ENCODE data around the gene NLGN2.
A peak's percentile ranks its signal among the peaks of the same experiment; 100 is the strongest.

Gene NLGN2

DNA sequence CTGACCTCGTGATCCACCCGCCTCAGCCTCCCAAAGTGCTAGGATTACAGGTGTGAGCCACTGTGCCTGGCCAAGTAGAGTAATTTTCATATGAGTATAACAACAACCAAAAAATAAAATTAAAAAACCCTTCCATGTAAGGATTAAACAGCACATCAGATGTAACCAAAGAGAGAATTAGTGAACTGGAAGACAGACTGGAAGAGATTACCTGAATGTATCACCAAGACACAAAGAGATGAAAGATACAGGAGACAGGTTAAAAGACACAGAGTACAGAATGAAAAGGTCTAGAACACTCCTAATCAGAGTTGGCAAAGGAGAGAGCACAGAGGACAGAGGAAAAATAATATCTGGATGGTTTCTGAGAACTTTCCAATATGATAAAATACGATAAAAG is 28.5 kb upstream of the NLGN2 start:
- DNase-seq (ENCODE audit: insufficient read length, low spot score) (no peak), FAIRE-seq (no peak)
- TF ChIP-seq PAX5 (IDR thresholded peaks at IDR 0.05; ENCODE audit: insufficient read depth, low read length, severe bottlenecking) = no peak
- TF ChIP-seq TAF1 (IDR thresholded peaks at IDR 0.05; ENCODE audit: low read depth, low read length) = no peak
- TF ChIP-seq POLR2AphosphoS5 (IDR thresholded peaks at IDR 0.05; ENCODE audit: low read depth, low read length) = no peak
- no peak for TF ChIP-seq SPI1 (IDR thresholded peaks at IDR 0.05; ENCODE audit: low read depth, low read length)
- TF ChIP-seq POLR2A (IDR thresholded peaks at IDR 0.05; ENCODE audit: low read depth, low read length) = no peak
- no peak for TF ChIP-seq POU2F2 (IDR thresholded peaks at IDR 0.05; ENCODE audit: low read depth, low read length)

DNA sequence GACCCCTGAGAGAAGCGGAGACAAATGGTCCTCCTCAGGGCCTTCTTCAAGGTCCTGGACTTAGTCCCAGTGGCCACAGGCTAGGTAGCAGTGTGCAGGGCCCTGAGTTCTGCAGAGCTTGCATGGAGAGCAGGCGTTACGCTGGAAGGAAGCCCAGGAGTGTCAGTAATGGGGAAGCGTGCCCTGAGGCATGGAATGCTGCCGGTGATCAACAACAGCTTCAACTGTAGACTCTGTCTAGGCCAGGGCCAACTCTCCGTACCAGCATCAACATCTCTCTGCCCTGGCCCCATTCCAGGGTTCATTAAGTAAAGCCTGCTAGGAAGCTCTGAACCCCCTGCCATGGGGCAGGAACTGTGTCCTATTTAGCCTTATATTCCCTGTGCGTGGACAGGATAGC is 27.3 kb upstream of the NLGN2 start:
- TF ChIP-seq POLR2A (IDR thresholded peaks at IDR 0.05; ENCODE audit: low read depth, low read length) = no peak
- no peak for TF ChIP-seq POLR2AphosphoS5 (IDR thresholded peaks at IDR 0.05; ENCODE audit: low read depth, low read length)
- no peak for TF ChIP-seq POU2F2 (IDR thresholded peaks at IDR 0.05; ENCODE audit: low read depth, low read length)
- TF ChIP-seq TAF1 (IDR thresholded peaks at IDR 0.05; ENCODE audit: low read depth, low read length) = no peak
- no peak for TF ChIP-seq SPI1 (IDR thresholded peaks at IDR 0.05; ENCODE audit: low read depth, low read length)
- no peak for TF ChIP-seq PAX5 (IDR thresholded peaks at IDR 0.05; ENCODE audit: insufficient read depth, low read length, severe bottlenecking)
- DNase-seq (ENCODE audit: insufficient read length, low spot score) (no peak), FAIRE-seq (no peak)

DNA sequence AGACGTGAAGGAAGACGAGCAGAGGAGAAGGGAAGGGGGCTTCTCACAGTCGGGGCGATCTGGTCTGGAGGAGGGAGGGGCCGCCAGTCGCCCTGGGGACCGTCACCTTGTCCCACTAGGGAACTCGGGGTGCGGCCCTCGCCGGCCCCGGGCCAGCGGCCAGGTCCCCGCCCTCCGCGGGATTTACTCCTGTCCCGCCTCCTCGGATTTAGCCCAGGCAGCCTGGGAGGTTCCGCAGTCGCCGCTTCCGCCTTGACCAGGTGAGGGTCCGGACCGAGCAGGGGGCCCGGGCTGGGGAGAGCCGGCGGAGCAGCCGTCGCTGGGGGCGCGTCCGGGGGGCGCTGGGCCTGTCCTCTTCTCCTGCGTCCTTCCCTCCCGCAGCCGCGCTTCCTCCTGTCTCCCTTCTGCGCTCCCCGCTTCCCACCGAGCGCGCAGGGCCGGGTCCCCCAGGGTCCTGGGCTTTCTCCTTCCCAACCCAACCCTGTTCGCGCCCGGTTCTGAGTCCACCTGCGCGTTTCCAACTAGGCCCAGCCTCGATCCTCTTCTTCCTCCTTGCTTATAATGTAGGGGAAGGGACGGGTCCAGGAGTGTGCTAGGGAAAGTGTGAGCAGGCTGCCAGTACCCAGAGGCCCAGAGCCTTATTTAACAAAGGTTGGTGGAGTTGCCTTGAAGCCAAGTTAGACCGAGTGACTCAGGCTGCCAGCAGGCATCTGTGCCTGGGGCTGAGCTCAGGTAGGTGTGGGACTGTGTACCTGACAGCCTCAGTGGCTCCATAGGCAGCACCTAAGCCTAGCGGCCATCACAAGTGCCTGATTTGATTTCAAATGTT is 26.6 kb upstream of the NLGN2 start, which contains the start of gene TNK1:
TNK1 (plus strand) TSS at position 235 of the 829 bp plus-strand sequence. CDS start 1,838 bp downstream, outside the sequence.
- FAIRE-seq (no peak), DNase-seq (ENCODE audit: insufficient read length, low spot score) (no peak)
- no peak for TF ChIP-seq POLR2AphosphoS5 (IDR thresholded peaks at IDR 0.05; ENCODE audit: low read depth, low read length)
- no peak for TF ChIP-seq POLR2A (IDR thresholded peaks at IDR 0.05; ENCODE audit: low read depth, low read length)
- no peak for TF ChIP-seq POU2F2 (IDR thresholded peaks at IDR 0.05; ENCODE audit: low read depth, low read length)
- no peak for TF ChIP-seq PAX5 (IDR thresholded peaks at IDR 0.05; ENCODE audit: insufficient read depth, low read length, severe bottlenecking)
- TF ChIP-seq SPI1 (IDR thresholded peaks at IDR 0.05; ENCODE audit: low read depth, low read length) = no peak
- no peak for TF ChIP-seq TAF1 (IDR thresholded peaks at IDR 0.05; ENCODE audit: low read depth, low read length)

DNA sequence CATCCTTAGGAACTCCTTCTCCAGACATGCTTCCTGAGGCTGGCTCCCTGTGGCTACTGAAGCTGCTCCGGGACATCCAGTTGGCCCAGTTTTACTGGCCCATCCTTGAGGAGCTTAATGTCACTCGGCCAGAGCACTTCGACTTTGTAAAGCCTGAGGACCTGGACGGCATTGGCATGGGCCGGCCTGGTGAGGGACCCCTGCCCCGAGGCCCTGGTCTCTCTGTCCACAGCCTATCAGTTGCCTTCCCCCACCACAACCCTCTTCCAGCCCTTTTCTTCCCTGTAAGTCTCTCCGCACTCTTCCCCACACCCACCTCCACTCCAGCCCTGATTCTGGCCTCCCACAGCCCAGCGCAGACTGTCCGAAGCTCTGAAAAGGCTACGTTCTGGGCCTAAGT is 24.7 kb upstream of the NLGN2 start:
- FAIRE-seq = no peak
- TF ChIP-seq PAX5 (IDR thresholded peaks at IDR 0.05; ENCODE audit: insufficient read depth, low read length, severe bottlenecking) = no peak

DNA sequence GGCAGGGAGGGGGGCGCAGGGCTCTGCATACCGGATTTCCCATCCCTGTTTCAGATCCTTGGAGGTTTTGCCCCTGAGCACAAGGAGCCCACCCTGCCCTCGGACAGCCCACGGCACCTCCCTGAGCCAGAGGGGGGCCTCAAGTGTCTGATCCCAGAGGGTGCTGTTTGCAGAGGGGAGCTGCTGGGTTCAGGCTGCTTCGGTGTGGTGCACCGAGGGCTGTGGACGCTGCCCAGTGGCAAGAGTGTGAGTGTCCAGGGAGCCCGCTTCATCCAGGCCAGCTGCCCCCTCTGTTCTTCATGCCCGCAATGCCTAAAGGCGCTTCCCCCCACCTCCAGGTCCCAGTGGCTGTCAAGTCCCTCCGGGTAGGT is 24.3 kb upstream of the NLGN2 start:
- FAIRE-seq = no peak
- TF ChIP-seq POLR2A (IDR thresholded peaks at IDR 0.05; ENCODE audit: low read depth, low read length) = no peak
- TF ChIP-seq POU2F2 (IDR thresholded peaks at IDR 0.05; ENCODE audit: low read depth, low read length) = no peak
- no peak for TF ChIP-seq SPI1 (IDR thresholded peaks at IDR 0.05; ENCODE audit: low read depth, low read length)
- no peak for TF ChIP-seq POLR2AphosphoS5 (IDR thresholded peaks at IDR 0.05; ENCODE audit: low read depth, low read length)
- no peak for TF ChIP-seq TAF1 (IDR thresholded peaks at IDR 0.05; ENCODE audit: low read depth, low read length)
- no peak for TF ChIP-seq PAX5 (IDR thresholded peaks at IDR 0.05; ENCODE audit: insufficient read depth, low read length, severe bottlenecking)
- no peak for DNase-seq (ENCODE audit: insufficient read length, low spot score)

More for the DNA sequence above, 24.7 kb upstream of the NLGN2 start:
- no peak for DNase-seq (ENCODE audit: insufficient read length, low spot score)

DNA sequence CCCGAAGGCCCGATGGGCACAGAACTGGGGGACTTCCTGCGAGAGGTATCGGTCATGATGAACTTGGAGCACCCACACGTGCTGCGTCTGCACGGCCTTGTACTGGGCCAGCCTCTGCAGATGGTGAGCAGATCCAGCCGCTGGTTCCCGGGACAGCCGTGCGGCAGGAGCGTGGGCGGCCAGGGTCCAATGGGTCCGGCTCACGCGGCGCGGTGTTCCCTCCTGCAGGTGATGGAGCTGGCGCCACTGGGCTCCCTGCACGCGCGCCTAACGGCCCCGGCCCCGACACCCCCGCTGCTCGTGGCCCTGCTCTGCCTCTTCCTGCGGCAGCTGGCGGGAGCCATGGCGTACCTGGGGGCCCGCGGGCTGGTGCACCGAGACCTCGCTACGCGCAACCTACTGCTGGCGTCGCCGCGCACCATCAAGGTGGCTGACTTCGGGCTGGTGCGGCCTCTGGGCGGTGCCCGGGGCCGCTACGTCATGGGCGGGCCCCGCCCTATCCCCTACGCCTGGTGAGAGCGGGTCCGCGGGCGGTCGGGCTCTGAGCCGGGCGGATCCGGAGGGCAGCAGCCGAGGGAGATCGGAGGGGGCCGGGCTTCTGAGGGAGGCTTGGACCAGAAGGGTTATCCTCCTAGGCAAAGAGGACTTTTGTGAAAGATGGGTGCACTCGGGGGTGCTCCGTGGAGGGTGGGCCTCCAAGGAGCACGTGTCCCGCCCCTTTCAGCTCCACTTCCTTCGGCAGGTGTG is 23.7 kb upstream of the NLGN2 start:
- FAIRE-seq (peak; percentile 92), DNase-seq (ENCODE audit: insufficient read length, low spot score) (peak; percentile 96)
- TF ChIP-seq POLR2A (IDR thresholded peaks at IDR 0.05; ENCODE audit: low read depth, low read length) = no peak
- no peak for TF ChIP-seq SPI1 (IDR thresholded peaks at IDR 0.05; ENCODE audit: low read depth, low read length)
- no peak for TF ChIP-seq POLR2AphosphoS5 (IDR thresholded peaks at IDR 0.05; ENCODE audit: low read depth, low read length)
- TF ChIP-seq TAF1 (IDR thresholded peaks at IDR 0.05; ENCODE audit: low read depth, low read length) = no peak
- TF ChIP-seq PAX5 (IDR thresholded peaks at IDR 0.05; ENCODE audit: insufficient read depth, low read length, severe bottlenecking) = no peak
- no peak for TF ChIP-seq POU2F2 (IDR thresholded peaks at IDR 0.05; ENCODE audit: low read depth, low read length)

DNA sequence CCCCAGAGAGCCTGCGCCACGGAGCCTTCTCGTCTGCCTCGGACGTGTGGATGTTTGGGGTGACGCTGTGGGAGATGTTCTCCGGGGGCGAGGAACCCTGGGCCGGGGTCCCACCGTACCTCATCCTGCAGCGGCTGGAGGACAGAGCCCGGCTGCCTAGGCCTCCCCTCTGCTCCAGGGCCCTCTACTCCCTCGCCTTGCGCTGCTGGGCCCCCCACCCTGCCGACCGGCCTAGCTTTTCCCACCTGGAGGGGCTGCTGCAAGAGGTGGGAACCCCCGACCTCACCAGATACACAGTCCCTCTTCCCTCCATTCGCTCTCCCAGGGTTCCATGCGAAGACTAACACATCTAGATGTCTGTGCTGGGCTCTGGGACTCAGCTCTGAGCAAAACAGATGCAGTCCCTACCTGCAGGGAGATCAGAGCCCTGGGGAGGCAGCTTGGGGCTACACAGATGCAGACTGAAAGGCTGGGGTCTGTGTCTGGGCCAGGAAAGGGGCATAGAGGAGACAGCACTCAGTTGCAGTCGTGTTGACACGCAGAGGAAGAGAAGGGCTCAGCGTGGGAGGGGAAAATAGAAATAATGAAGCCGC is 23.1 kb upstream of the NLGN2 start:
- FAIRE-seq (no peak), DNase-seq (ENCODE audit: insufficient read length, low spot score) (no peak)
- TF ChIP-seq POLR2AphosphoS5 (IDR thresholded peaks at IDR 0.05; ENCODE audit: low read depth, low read length) = no peak

DNA sequence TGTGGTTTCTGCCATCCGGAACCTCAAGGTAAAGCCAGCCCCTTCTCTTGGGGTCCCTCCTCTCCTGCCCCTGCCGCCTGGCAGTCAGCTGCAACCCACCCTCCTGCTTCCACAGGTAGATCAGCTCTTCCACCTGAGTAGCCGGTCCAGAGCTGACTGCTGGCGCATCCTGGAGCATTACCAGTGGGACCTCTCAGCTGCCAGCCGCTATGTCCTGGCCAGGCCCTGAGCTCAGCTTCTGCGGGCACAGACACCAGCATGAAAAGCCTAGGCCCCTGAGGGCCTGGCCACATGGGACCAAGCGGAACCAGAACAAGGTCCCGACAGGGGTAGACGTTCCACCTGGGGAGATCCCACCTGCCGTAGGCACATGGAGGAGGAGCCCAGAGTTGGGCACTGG is 18.8 kb upstream of the NLGN2 start:
- DNase-seq (ENCODE audit: insufficient read length, low spot score) = no peak
- TF ChIP-seq TAF1 (IDR thresholded peaks at IDR 0.05; ENCODE audit: low read depth, low read length) (no peak), POU2F2 (IDR thresholded peaks at IDR 0.05; ENCODE audit: low read depth, low read length) (no peak), PAX5 (IDR thresholded peaks at IDR 0.05; ENCODE audit: insufficient read depth, low read length, severe bottlenecking) (no peak)
- FAIRE-seq = no peak

DNA sequence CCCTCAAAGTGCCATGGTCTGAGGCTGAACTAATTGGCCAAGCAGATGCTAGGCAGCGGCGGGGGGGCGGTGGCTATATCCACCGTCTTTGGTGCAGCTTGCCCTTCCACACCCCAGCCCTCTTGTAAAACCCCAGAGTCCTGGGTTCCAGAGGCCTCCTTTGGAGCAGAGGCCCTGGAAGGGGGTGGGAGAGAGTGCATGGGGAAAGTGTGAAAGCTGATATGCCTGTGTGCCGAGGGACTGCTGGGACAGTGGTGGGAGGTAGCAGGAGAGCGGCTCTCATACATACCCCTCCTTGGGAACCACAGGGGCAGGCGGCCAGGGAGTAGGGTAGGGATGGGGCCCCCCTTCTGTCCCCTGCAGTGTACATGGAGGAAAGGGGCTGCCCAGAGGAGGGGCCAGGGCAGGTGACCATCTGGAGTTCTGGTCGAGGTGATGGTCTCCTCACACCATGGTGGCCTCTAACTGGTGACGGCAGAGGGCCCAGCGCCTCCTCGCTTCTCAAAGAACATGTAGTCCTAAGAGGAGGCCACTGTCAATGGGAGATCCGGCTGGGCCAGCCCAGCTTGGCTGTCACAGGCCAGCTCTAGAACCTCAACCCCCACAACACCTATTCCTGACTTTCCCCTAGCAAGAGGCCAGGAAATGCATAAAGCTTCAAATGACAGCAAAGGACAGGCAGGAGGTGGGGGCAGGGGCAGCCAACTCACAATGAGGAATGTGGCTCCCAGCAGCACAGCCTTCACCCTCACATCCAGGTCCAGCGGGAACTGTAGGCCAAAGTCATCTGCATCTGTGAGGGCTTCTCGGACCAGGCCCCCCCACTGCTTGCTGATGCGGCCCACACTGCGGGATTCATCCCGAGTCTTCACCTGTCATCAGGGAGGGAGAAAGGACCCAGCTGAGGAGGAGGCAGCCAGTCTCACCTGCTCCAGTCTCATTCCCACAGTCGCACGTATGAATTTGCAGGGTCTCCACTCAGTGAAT is 17.4 kb upstream of the NLGN2 start:
- FAIRE-seq (no peak), DNase-seq (ENCODE audit: insufficient read length, low spot score) (no peak)
- TF ChIP-seq POLR2A (IDR thresholded peaks at IDR 0.05; ENCODE audit: low read depth, low read length) = no peak
- TF ChIP-seq POLR2AphosphoS5 (IDR thresholded peaks at IDR 0.05; ENCODE audit: low read depth, low read length) = no peak
- TF ChIP-seq TAF1 (IDR thresholded peaks at IDR 0.05; ENCODE audit: low read depth, low read length) = no peak
- TF ChIP-seq POU2F2 (IDR thresholded peaks at IDR 0.05; ENCODE audit: low read depth, low read length) = no peak
- no peak for TF ChIP-seq SPI1 (IDR thresholded peaks at IDR 0.05; ENCODE audit: low read depth, low read length)
- TF ChIP-seq PAX5 (IDR thresholded peaks at IDR 0.05; ENCODE audit: insufficient read depth, low read length, severe bottlenecking) = no peak
